GM21786 (cell line): ENCODE data around the gene EPB41L2.
A peak's percentile ranks its signal among the peaks of the same experiment; 100 is the strongest.
"Not testable (repeated sequence)": the region's sequence is repeated elsewhere in the genome, so short reads cannot be mapped to it uniquely, and the experiment has no call there.

Experiments used
- ATAC-seq: cut with Tn5 transposase; IDR thresholded peaks from one replicate; pipeline ENCODE4 v1.9.1; 2021; ENCODE audit not compliant: unreplicated experiment

The EPB41L2 gene

GRCh38 chr6:131004936-131005335, 58.1 kb downstream of the EPB41L2 start:
- no peak for ATAC-seq

- no peak for ATAC-seq
These were observed 58.7 kb downstream of the EPB41L2 start for GRCh38 chr6:131004387-131004755.

DNA sequence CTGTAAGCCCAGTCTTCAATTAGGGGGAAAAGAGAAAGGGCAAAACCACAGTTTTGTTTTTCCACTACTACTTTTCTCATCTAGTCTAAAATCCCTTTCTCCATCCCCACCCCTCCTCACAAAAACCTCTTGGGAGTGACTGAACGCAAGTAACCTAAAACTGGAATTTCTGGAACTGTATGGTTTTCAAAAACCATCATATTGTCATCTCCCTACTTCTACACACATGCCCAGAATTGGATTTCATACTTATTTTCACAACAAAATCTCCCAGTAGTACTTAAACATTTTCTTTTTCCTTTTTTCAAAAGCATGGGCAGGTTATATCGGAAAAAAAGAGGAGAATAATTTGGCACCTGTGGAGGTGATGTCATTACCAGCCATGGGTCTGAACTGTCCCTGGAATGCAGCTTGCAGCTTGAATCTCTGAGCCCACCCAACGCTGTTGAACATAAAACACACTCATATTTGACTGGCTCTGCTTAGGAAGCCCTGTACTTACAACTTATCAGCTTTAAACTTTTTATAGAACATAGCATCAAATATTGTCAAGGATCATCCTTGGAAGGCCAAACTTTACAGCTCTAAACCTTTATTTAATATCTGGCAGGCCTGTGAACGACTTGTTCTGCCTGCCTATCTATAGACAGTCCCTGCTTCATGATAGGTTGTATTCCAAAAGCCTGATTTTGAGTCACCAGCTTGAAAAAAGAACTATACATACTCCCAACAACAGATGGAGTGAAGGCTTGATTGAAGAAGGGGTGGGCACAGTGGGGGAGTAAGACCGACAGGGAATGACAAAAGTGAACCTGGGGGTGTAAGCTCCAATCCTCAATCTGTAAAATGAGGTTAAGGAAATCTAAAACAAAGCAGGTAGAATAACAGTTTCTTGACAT, 59.3 kb downstream of the EPB41L2 start:
- ATAC-seq = no peak

GRCh38 chr6:131002661-131002980, 60.4 kb downstream of the EPB41L2 start:
- ATAC-seq = no peak

GRCh38 chr6:131001945-131002660, 60.9 kb downstream of the EPB41L2 start:
- ATAC-seq = no peak

GRCh38 chr6:131001111-131001736, 61.8 kb downstream of the EPB41L2 start:
- ATAC-seq = no peak

DNA sequence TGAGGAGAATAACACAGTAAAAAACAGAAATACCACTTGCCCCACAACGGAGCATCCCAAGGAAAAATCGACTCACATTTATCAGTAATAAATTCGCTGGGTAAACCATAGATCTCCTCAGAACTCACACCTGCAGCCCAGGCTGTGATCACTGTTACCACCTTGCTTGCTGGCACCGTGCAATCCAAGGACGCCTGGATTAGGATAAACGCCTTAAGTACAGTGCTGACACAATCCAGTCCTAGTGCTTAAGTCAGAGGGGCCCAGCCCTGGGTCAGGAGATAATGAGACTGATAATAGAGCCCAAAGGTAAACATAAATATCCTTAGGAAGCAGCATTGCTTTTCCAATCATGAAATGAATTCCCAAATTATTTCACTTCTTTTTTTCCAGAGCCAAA, 62.5 kb downstream of the EPB41L2 start:
- no peak for ATAC-seq

GRCh38 chr6:130997061-130997753, 65.8 kb downstream of the EPB41L2 start:
- no peak for ATAC-seq

- ATAC-seq = no peak
These were observed 66.4 kb downstream of the EPB41L2 start for GRCh38 chr6:130996635-130997034.

DNA sequence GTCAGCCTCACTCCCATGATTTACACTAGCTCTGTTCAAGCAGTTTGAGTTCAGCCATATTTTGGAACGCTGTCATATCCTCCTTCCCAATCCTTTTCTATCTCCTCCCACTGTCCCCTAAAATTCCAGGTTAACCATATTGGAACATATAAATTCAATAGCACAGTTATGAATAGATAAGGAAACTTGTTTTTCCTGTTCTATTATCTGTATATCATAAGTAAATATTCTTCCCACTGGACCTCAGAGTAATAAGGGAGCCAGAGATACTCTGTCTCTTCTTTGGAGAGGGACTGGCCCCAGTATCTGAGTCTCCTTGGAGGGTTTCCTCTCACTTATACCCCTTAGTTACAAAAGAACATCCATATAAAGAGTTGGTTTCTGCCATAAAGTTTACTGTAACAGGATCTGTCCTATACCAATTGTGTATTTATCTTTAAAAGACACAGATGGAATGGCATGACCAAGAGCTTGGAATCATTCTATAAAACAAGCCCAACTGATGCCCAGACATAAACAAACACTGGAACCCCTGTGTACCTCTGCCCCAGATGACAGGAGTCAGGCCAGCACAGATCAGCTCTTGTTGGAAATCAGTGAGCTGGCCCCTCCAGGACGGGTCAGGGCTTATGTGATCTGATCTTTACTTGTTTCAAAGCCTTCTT, 67.1 kb downstream of the EPB41L2 start:
- ATAC-seq = no peak

- ATAC-seq = no peak
These were observed 68.5 kb downstream of the EPB41L2 start for GRCh38 chr6:130994319-130995097.

GRCh38 chr6:130993292-130993765, 69.7 kb downstream of the EPB41L2 start:
- no peak for ATAC-seq

GRCh38 chr6:130991422-130992137, 71.5 kb downstream of the EPB41L2 start:
- ATAC-seq = no peak

DNA sequence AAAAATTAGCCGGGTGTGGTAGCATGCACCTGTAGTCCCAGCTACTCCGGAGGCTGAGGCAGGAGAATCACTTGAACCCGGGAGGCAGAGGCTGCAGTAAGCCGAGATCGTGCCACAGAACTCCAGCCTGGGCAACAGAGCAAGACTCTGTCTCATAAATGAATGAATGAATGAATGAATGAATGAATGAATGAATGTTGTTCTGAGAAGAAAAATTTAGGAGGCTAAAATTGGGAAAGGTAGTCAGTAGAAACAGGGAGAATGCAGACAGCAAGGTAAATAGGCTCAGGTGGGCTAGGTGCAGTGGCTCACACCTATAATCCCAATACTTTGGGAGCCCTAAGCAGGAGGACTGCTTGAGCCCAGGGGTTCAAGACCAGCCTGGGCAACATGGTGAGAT, 75.5 kb downstream of the EPB41L2 start:
- not testable (repeated sequence) for ATAC-seq

DNA sequence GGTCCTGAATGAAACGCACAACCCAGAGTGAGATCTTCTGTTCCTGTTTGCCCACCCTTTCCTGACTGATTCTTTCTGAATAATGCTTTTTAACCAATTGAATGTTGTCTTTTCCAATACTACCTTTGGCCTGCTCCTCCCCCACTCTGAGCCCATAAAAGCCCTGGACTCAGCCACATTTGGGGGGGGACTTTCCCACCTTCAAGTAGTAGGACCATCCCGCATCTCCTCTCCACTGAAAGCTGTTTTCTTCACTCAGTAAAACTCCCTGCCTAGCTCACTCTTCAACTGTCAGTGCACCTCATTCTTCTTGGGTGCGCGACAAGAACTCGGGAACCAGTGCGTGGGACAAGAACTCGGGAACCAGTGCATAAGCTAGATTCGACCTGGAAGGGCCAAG, 77.9 kb downstream of the EPB41L2 start:
- no peak for ATAC-seq

DNA sequence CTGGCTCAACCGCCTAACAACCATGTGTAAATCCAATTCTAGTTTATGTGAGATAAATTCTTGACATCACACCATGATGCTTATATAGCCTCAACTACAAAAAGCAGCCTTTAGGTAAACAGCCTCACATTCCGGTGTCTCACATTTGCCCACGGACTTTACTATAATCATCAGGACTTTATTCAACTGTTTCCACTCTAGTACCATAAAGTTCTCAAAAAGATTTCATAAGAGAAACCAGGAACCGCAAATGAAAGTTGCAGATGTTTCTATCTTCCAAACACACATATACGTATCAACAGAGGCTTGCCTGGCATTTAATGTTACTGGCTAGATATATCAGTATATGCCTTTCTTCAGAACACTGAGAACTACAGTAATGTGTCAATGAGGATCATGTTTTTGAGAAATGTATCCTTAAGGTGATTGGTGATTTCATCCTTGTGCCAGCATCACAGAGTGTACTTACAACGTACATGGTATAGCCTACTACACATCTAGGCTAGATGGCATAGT, 80.0 kb downstream of the EPB41L2 start:
- ATAC-seq = peak; percentile 44

- ATAC-seq = no peak
These were observed 80.9 kb downstream of the EPB41L2 start for GRCh38 chr6:130982135-130982534.

DNA sequence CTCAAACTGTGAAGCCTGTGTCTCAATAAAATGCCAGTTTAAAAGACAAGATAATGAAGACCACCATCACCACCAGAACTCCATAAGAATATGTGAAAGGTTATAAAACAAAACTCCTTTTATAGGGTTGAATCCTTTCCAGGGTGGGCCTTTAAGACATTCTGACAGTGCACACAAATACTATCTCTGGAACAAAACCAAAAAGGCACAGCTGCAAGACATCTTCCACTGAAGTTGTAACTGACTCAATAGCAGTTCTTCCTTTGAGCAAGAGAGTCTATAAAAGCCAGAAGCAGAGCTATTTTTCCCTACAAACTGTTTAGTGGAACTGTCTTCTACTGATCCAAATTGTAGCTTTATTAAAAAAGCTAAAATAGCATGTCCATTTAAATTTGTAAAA, 81.6 kb downstream of the EPB41L2 start:
- no peak for ATAC-seq
